Tibial nerve (tissue), 4 donors: Measurements from ENCODE around the gene HS3ST3B1. TPM values are rescaled to one million over a fixed set of nuclear protein-coding genes. Genes with fewer than 3 reads are reported as not detected.

Experiments
- DNase-seq, 2 donors: peaks; one replicate each; pipeline ENCODE4 v3.0.0-alpha.2; 2019; ENCODE audit warnings: low spot score in 2 of 2
- H3K27ac ChIP-seq, 4 donors: fragments of 200-600 bp; sonication (generic) in 3 of 4; one replicate each; pipeline ENCODE4 v1.5.1; 2017 to 2019; ENCODE audit warnings: mild to moderate bottlenecking in 1 of 4
- H3K27me3 ChIP-seq, 2 donors: fragments of 200-600 bp; sonication (generic) in 1 of 2; one replicate each; pipeline versions ENCODE4 v1.5.1 to v1.6.0; 2017 to 2019
- H3K36me3 ChIP-seq, 3 donors: fragments of 200-600 bp; sonication (generic); one replicate each; pipeline ENCODE4 v1.5.1; 2018 to 2019
- H3K4me1 ChIP-seq, 4 donors: fragments of 200-600 bp; sonication (generic) in 3 of 4; one replicate each; pipeline ENCODE4 v1.5.1; 2017 to 2019
- H3K4me3 ChIP-seq, 4 donors: fragments of 200-600 bp; sonication (generic) in 3 of 4; one replicate each; pipeline ENCODE4 v1.5.1; 2017 to 2019; ENCODE audit warnings: mild to moderate bottlenecking in 1 of 4, moderate library complexity in 1 of 4
- H3K9me3 ChIP-seq, 4 donors: fragments of 200-600 bp; sonication (generic) in 3 of 4; one replicate each; pipeline ENCODE4 v1.5.1; 2017 to 2019
- EP300 ChIP-seq, 2 donors: sonication (generic); formaldehyde crosslinking; IDR thresholded peaks; one replicate each; pipeline ENCODE4 v1.6.1; 2017; ENCODE audit warnings: antibody characterized with exemption in 2 of 2, mild to moderate bottlenecking in 1 of 2
- POLR2A ChIP-seq, 2 donors: fragments of 450-650 bp; IDR thresholded peaks; one replicate each; pipeline ENCODE4 v1.6.1; 2017; ENCODE audit warnings: antibody characterized with exemption in 2 of 2, mild to moderate bottlenecking in 2 of 2, moderate library complexity in 2 of 2
- WGBS, 2 donors: methylation state at CpG; one replicate each; pipeline ENCODE4 v1.1.5; 2018; 5-methylcytosine and 5-hydroxymethylcytosine counted together
- total RNA-seq, 4 donors: library from RNA; depleted of rRNA; stranded (reverse); fragments of >200 nt; gene quantifications; one replicate each; pipeline ENCODE4 v1.1.0, GENCODE V29; 2016
- TF ChIP-seq, protein P1 (sequence below), 5 experiments: fragments of 200-600 bp in 3 of 5; fragments of 450-650 bp in 2 of 5; sonication (generic) in 3 of 5; IDR thresholded peaks; one replicate each; pipeline ENCODE4 v1.5.1; 2016 to 2019; ENCODE audit warnings: antibody characterized with exemption in 5 of 5, mild to moderate bottlenecking in 3 of 5, moderate library complexity in 2 of 5

The HS3ST3B1 gene
- total RNA-seq, 4 donors from 2014 or later = 0.39 to 1.1 (median 0.97) TPM

DNA sequence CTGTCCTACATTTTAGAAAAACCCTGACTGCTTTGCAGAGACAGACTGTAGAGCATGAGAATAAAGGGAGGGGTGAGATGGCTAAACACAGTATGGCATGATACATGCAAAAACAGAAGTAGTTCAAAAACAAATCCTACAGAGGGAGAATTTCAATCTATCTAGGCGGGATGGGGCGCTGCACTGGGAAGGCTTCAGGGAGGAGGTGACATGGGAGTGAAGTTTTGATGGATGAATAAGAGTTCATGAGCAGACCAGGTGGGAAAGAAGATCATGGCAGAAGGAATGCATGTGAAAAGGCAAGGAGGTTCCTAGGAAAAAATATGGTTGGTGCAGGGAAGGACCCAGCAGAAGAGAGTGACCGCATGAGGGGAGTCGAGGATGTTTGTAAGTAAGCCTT is 19.2 kb downstream of the HS3ST3B1 start:
- Histone ChIP-seq H3K27me3 (no peaks in the 10 kb centered on the region), H3K27ac (no peak overlapping the region), H3K4me3 (no peak overlapping the region), H3K36me3 (no peaks in the 10 kb centered on the region), H3K9me3 (no peaks in the 10 kb centered on the region), H3K4me1 (no peaks in the 10 kb centered on the region)
- no peak for DNase-seq
- TF ChIP-seq EP300 (IDR thresholded peaks at IDR 0.05) = no peak
- no peak for TF ChIP-seq POLR2A (IDR thresholded peaks at IDR 0.05)
- 94 to 96% methylated on average over 4 of the region's 4 CpGs for WGBS, 2 donors

DNA sequence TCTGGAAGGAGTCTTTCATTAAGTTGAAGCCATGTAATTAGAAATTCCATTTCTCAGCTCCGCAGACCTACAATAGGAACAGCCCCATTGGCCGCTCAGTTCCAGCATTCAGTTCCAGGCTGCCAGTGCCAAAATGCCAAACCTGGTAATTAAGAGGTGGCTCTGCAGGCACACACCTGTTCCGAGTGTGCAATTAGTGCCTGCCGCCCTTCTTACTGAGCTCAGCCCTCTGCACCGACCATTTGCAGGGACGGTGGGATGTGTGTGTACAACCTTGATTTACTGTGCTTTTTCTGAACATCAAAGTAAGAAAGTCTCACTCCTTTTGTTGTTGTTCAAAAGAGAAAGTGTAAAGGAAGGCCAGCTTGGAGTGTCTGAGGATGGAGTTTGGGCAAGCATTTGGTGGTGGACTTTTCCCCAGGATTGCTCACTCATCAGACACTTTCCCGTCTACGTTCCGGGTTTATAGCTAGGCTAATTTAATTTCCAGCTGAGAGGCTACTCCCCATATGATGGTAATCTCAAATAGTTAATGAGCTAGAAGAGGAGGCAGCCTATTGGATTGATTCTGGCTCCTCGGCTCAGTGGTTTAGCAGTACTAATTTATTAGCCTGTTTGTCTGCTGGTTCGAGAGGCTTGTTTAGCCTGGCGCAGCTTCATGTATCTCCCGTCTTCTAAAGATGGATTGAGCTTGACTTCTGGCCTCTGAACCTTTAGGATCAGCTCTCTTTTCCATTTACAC is 20.0 kb downstream of the HS3ST3B1 start:
- Histone ChIP-seq H3K4me3 (no peak overlapping the region), H3K4me1 (no peaks in the 10 kb centered on the region), H3K9me3 (no peaks in the 10 kb centered on the region), H3K36me3 (no peaks in the 10 kb centered on the region), H3K27me3 (no peaks in the 10 kb centered on the region), H3K27ac (no peak overlapping the region)
- 39 to 42% methylated on average over 13 of the region's 13 CpGs for WGBS, 2 donors
- TF ChIP-seq EP300 (IDR thresholded peaks at IDR 0.05) (no peak), POLR2A (IDR thresholded peaks at IDR 0.05) (no peak)
- TF ChIP-seq, protein P1, sequence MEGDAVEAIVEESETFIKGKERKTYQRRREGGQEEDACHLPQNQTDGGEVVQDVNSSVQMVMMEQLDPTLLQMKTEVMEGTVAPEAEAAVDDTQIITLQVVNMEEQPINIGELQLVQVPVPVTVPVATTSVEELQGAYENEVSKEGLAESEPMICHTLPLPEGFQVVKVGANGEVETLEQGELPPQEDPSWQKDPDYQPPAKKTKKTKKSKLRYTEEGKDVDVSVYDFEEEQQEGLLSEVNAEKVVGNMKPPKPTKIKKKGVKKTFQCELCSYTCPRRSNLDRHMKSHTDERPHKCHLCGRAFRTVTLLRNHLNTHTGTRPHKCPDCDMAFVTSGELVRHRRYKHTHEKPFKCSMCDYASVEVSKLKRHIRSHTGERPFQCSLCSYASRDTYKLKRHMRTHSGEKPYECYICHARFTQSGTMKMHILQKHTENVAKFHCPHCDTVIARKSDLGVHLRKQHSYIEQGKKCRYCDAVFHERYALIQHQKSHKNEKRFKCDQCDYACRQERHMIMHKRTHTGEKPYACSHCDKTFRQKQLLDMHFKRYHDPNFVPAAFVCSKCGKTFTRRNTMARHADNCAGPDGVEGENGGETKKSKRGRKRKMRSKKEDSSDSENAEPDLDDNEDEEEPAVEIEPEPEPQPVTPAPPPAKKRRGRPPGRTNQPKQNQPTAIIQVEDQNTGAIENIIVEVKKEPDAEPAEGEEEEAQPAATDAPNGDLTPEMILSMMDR (IDR thresholded peaks at IDR 0.05) = no peak
- no peak for DNase-seq

DNA sequence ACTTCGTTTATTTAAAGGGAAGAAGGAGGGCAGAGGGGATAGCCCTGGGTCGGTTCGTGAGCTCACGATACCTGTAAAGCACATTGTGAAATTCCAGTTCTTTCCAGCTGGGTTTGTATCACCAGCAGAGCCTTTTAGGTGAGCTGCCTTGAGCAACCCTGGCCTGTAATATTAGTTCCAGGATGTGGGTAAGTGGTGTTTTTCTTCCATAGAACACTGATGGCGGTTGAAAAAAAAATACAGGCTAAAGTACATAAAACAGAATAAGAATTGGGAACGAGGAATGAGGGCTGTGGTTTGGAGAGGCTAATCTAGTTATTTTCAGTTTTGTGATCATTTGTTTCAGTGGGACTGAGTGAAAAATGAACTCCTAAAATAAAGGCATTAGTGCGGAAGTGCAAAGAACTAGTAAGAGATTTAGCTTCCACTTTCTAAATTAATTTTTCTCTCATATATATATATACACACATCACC is 20.6 kb downstream of the HS3ST3B1 start:
- 40 to 47% methylated on average over 7 of the region's 7 CpGs for WGBS, 2 donors
- no peaks in the 10 kb centered on the region for H3K27me3 ChIP-seq
- H3K36me3 ChIP-seq = no peaks in the 10 kb centered on the region
- H3K27ac ChIP-seq = no peak overlapping the region
- H3K4me1 ChIP-seq = no peaks in the 10 kb centered on the region
- H3K4me3 ChIP-seq = no peak overlapping the region
- no peak for TF ChIP-seq POLR2A (IDR thresholded peaks at IDR 0.05)
- DNase-seq = no peak
- no peaks in the 10 kb centered on the region for H3K9me3 ChIP-seq

DNA sequence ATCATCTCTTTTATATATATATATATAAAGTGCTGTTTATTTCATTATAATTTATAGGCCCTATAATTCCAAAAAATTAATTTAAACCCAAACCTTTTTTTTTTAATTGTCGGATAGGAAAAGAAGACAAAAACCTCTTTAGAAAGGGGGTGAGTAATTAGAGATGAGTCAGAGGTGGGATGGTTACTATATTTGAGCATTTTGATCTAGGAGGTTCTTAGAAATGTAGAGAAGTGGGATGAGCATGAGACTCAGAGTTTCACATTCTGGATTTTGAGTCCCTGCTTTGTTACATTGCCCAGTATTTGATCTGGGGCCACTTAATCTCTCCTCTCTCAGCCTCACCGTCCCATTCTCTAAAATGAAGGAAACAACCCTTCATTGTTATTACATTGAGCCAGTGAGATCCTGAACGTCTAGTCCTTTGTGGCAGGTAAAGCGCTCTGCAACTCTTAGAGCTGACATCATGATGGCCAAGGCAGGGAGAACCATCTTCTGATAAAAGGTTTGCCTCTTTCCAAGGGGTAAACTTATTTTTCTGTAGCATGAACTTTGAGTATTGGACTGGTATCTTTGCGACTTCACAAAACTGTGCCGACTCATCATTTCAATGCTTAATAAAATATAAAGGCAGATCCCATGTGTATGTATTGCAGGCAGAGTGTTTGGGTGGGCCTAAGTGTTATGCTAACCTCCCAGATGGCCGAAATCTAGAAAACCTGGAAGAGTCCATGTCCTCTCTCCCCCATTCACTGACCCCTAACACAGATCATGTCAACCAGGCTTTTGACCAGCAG is 21.3 kb downstream of the HS3ST3B1 start:
- WGBS, 2 donors = 87 to 88% methylated on average over 7 of the region's 7 CpGs
- H3K4me3 ChIP-seq = no peak overlapping the region
- DNase-seq = no peak
- no peaks in the 10 kb centered on the region for H3K27me3 ChIP-seq
- TF ChIP-seq, protein P1 (IDR thresholded peaks at IDR 0.05) = no peak
- TF ChIP-seq POLR2A (IDR thresholded peaks at IDR 0.05) (no peak), EP300 (IDR thresholded peaks at IDR 0.05) (no peak)
- H3K36me3 ChIP-seq = no peaks in the 10 kb centered on the region
- H3K4me1 ChIP-seq = no peaks in the 10 kb centered on the region
- H3K9me3 ChIP-seq = no peaks in the 10 kb centered on the region
- H3K27ac ChIP-seq = no peak overlapping the region

DNA sequence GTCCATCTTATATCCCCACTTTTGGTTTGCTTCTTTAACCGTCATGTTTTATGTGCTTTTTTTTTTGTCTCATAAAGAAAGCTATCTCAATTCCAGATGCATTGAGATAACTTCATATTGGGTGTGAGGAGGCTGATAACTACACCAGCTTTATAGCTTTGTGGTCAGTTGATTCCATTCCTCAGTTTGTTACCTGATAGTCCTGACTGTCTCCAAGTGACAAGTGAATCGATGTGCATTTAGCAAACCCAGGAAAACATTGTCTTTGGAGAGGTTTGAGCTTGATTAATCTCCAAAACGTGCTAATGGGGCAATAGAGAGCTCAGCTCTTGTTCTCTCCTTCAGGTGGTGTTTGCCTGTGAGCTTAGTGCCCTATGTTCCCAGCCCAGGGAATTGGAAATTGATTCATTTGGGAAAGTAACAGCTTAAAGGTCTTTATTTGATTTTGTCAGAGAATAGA is 22.7 kb downstream of the HS3ST3B1 start:
- H3K4me3 ChIP-seq = no peak overlapping the region
- no peaks in the 10 kb centered on the region for H3K9me3 ChIP-seq
- H3K27me3 ChIP-seq = no peaks in the 10 kb centered on the region
- DNase-seq = no peak
- H3K4me1 ChIP-seq = no peaks in the 10 kb centered on the region
- WGBS, 2 donors = 43 to 62% methylated on average over 3 of the region's 3 CpGs
- TF ChIP-seq EP300 (IDR thresholded peaks at IDR 0.05) (no peak), POLR2A (IDR thresholded peaks at IDR 0.05) (no peak)
- TF ChIP-seq, protein P1 (IDR thresholded peaks at IDR 0.05) = no peak
- no peak overlapping the region for H3K27ac ChIP-seq
- H3K36me3 ChIP-seq = no peaks in the 10 kb centered on the region
